Astrocyte (in vitro differentiated cells and primary cell): ENCODE data around the gene PJA1.

ENCODE experiments used
- CTCF ChIP-seq: IDR thresholded peaks from 2 replicates; pipeline ENCODE4 v1.5.1; 2011; ENCODE audit warnings: low read depth, mild to moderate bottlenecking, inconsistent platforms, low read length, moderate library complexity; ENCODE audit not compliant: insufficient read depth
- EZH2 ChIP-seq: IDR thresholded peaks from 2 replicates; pipeline ENCODE4 v1.6.1; 2012; ENCODE audit warnings: mild to moderate bottlenecking, low read length, inconsistent platforms; ENCODE audit not compliant: insufficient read depth

- TF ChIP-seq CTCF = no peak
- no peak for TF ChIP-seq EZH2
Measured at GRCh38 chrX:69161786-69162349, 3.4 kb downstream of the PJA1 start.
